ENCODE data around the gene PRIMA1.

Gene PRIMA1

GRCh38 chr14:93789228-93790130 lies 1.2 kb upstream of the PRIMA1 start:
- ChIA-PET CTCF (no interaction called here), POLR2A (no interaction called here)
- TF ChIP-seq CTCF (IDR thresholded peaks at IDR 0.05; ENCODE audit: insufficient read depth, low read length, missing control alignments): no peak
- no peak for DNase-seq (ENCODE audit: low read depth, low spot score)
- no peak overlapping the region for H3K4me3 ChIP-seq (ENCODE audit: low read depth, low read length)

GRCh38 chr14:93788543-93789227 lies 400 bp upstream of the PRIMA1 start:
- ChIA-PET POLR2A (no interaction called here), CTCF (no interaction called here)
- DNase-seq (ENCODE audit: low read depth, low spot score): no peak
- no peak for TF ChIP-seq CTCF (IDR thresholded peaks at IDR 0.05; ENCODE audit: insufficient read depth, low read length, missing control alignments)
- H3K4me3 ChIP-seq (ENCODE audit: low read depth, low read length): peak overlapping the region; percentile 23; the same call in 1 of the 2 replicates

- ChIA-PET POLR2A (no interaction called here), CTCF (no interaction called here)
- no peak overlapping the region for H3K4me3 ChIP-seq (ENCODE audit: low read depth, low read length)
Observed at GRCh38 chr14:93787465-93788292, 606 bp downstream of the PRIMA1 start.

GRCh38 chr14:93785423-93785822 lies 2.9 kb downstream of the PRIMA1 start:
- H3K4me3 ChIP-seq (ENCODE audit: low read depth, low read length): no peak overlapping the region
- ChIA-PET POLR2A (no interaction called here), CTCF (no interaction called here)
- TF ChIP-seq CTCF (IDR thresholded peaks at IDR 0.05; ENCODE audit: insufficient read depth, low read length, missing control alignments): no peak
- DNase-seq (ENCODE audit: low read depth, low spot score): no peak

More at GRCh38 chr14:93787465-93788292, 606 bp downstream of the PRIMA1 start:
- DNase-seq (ENCODE audit: low read depth, low spot score): no peak
- TF ChIP-seq CTCF (IDR thresholded peaks at IDR 0.05; ENCODE audit: insufficient read depth, low read length, missing control alignments): no peak

- DNase-seq (ENCODE audit: low read depth, low spot score): no peak
- CTCF ChIA-PET: no interaction called here
- POLR2A ChIA-PET: no interaction called here
- no peak for TF ChIP-seq CTCF (IDR thresholded peaks at IDR 0.05; ENCODE audit: insufficient read depth, low read length, missing control alignments)
- no peak overlapping the region for H3K4me3 ChIP-seq (ENCODE audit: low read depth, low read length)
Observed at GRCh38 chr14:93784878-93785277, 3.4 kb downstream of the PRIMA1 start.

Data from AG04449 (cell line).